HG02943 (cell line): Measurements from ENCODE around the gene FOXL3.
"Not testable (repeated sequence)": the region's sequence is repeated elsewhere in the genome, so short reads cannot be mapped to it uniquely, and the experiment has no call there.

Experiments used
- ATAC-seq: cut with Tn5 transposase; IDR thresholded peaks from one replicate; pipeline ENCODE4 v1.9.1; 2021; ENCODE audit warnings: mild to moderate bottlenecking, low read depth, moderate library complexity; ENCODE audit not compliant: unreplicated experiment

FOXL3 gene

GRCh38 chr7:289756-290553, at the start of gene FOXL3:
Gene FOXL3, plus strand, starts transcription at chr7:290170. Its CDS starts 0 bp downstream, at chr7:290170.
- ATAC-seq: no peak

DNA sequence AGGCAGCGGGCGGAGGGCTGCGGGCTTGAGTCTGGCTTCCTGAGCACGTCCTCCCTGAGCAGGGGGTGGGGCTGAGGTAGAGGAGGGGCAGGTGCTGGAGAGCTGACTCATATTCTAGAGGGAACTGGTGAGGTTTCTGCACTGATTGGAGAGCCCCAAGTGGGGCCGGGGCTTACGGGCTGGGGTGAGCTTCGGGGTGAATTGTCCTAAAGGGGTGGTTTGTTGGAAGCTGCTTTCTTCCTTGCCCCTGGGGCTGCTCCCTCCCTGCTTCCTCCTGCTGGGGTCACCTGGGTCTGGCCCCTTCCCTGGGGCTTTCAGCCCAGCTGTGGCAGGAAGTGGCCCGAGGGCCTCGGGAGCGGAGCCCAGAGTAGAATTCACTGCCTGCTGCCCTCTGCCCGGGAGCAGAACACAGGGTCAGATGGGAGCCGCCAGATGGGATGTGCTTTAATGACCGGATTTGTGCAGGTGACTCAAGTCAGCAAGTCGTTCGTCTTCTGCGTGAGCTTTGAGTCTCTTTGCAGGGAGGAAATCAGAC, 49.0 kb upstream of the FOXL3 start:
- ATAC-seq: no peak

DNA sequence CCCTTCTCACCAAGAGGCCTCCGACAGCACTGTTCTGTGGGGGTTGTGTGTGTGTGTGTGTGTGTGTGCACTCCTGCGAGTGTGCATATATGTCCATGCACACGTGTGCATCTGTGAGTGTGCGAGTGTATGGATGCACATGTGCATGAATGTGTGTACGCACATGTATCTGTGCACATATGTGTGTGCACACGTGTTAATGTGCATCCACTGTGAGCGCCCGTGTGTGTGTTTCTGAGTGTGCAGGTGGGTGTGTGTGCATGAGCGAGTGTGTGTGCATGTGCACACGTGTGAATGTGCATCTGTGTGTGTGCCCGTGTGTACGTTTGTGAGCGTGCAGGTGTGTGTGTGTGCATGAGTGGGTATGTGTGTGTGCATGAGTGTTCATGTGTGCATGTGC, 48.5 kb upstream of the FOXL3 start:
- ATAC-seq: no peak

- ATAC-seq: not testable (repeated sequence)
Measured at GRCh38 chr7:242826-243579, 47.0 kb upstream of the FOXL3 start.

DNA sequence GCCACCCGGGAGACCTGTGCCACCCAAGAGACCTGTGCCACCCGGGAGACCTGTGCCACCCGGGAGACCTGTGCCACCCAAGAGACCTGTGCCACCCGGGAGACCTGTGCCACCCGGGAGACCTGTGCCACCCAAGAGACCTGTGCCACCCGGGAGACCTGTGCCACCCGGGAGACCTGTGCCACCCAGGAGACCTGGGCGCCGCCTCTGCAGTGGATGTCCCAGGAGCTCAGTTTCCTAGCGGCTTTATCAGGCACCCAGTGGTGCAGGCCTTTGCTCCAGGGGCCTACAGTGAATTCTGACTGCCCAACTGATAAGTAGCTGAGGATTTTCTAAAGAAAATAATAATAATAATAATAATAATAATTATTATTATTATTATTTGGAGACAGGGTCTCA, 46.4 kb upstream of the FOXL3 start:
- ATAC-seq: not testable (repeated sequence)

DNA sequence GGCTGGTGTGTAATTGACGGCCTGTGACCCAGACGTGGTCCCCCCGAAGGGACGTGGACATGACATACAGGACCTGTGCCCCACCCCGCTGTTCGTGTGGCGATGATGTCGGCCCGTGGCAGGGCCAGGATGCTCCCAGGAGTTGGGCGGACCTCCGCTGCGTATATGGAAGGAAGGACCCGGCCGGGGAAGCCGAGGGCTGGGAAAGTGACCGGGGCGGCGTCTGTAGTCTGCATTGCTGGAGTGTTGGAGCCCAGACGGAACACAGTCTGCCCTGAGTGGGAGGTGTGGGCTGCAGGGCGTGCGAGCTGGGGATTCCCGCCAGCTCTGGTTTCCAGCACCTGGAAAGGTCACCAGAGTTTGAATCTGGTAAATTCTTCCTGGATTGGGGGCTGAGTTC, 45.0 kb upstream of the FOXL3 start:
- ATAC-seq: no peak

DNA sequence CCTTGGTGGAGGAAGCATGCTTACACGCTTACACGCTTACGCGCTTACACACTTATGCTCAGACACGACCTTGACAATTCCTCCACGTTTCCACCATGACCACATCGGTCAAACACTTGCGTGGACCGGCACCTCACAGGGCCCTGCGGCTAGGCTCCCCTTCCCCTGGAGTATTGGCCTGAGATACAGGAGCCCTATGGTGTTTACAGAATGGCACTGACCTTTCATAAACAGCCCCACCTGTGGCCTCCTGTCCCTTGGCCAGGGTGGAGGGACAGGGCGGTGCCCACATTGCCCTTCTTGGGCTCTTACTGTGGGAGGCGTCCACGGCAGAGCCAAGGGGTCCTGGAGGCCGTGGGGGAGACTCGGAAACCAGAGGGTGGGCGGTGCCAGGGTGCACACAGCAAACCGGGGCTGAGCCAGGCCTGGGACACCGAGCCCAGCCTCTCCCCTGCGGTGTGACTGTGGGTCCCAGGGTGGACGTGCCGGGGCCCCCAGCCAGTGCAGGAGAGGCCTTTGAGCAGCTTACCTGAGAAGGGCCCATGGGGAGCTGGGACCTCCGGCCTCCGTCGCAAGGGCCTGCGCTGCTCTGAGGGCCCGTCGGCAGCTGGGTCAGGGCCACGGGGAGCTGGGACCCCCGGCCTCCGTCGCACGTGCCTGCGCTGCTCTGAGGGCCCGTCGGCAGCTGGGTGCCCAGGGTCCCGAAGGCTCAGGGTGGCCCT, 44.2 kb upstream of the FOXL3 start:
- no peak for ATAC-seq

DNA sequence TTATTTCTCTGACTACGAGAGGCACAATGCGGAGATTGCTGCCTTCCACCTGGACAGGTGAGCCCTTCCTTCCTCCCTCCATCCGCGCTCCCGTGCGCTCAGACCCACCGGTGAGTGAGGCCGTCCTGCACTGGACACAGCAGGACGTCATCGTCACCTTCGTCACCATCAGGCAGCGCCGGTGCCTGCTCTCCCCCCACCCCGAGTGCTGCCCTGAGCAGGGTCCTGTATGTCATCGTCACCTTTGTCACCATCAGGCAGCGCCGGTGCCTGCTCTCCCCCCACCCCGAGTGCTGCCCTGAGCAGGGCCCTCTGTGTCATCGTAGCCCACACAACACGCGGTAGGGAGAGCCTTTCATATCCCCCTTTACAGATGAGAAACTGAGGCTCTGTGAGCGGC, 43.5 kb upstream of the FOXL3 start:
- ATAC-seq: no peak

DNA sequence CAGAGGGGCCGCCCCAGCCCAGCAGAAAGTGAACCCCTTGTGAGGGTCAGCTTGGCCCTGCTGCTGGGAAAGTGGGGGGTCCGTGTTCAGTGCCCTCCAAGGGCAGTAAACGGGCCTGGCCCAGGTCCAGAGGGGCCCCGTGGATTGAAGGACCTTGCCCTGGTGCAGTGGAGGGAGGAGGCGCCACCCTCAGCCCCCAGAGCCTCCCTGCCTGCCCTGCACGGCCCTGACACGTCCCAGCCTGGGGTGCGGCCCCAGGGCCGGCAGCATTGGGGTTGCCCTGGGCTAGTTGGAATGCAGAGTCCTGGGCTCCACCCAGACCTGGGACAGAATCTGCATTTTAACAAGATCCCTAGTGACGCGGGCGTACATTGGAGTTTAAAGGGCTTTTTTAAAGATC, 42.8 kb upstream of the FOXL3 start:
- ATAC-seq: no peak

- ATAC-seq: no peak
Measured at GRCh38 chr7:247636-248035, 42.3 kb upstream of the FOXL3 start.

GRCh38 chr7:248732-249435, 41.1 kb upstream of the FOXL3 start:
- ATAC-seq: no peak

DNA sequence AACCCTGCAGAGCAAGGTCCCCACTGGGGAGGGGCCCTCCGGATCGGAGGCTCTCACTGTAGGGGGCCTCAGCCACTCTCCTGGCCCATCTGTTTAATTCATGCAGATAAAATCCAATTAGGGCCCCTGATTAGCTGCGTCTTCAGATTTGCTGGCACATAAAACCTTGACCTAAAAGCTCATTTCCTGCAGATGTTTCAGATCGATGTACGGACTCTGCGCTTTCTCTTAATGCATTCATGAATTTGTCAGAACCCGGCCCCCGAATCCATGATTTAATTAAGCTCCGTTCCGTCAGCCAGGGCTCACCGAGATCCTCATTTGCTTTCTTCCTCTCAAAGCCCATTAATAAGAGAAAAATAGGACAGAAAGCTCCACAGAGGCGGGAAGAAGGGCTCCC, 40.0 kb upstream of the FOXL3 start:
- no peak for ATAC-seq

GRCh38 chr7:250523-250922, 39.4 kb upstream of the FOXL3 start:
- ATAC-seq: no peak

- no peak for ATAC-seq
Measured at GRCh38 chr7:251005-251404, 39.0 kb upstream of the FOXL3 start.

GRCh38 chr7:251446-252175, 38.4 kb upstream of the FOXL3 start:
- no peak for ATAC-seq

GRCh38 chr7:252216-252965, 37.6 kb upstream of the FOXL3 start:
- no peak for ATAC-seq

DNA sequence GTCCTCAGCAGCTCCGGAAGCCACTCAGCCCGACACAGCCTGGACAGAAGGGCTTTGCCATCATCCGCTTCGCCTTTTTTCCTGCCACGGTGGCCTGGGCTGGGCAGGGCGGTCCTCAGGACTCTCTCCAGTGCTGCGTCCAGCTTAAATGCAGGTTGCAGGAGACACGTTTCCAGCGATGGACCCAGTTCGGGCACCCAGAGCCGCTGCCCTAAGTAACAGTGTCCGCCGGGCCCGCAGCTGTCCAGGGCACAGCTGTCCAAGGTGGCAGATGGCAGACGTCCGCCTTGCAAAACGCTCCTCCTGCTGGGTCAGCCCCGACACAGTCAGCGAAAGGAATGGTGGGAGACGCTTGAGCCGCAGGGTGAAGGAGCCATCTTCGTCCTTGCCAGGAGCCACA, 37.0 kb upstream of the FOXL3 start:
- no peak for ATAC-seq

GRCh38 chr7:253581-254336, 36.2 kb upstream of the FOXL3 start:
- ATAC-seq: no peak
